Gastroesophageal sphincter (tissue), 4 donors: Measurements from ENCODE around the gene PLCH1. TPM values are rescaled to one million over a fixed set of nuclear protein-coding genes. Genes with fewer than 3 reads are reported as not detected.

Experiments
- ATAC-seq: fragments of 150-250 bp; one replicate; pipeline ENCODE4 v1.9.1; 2016; ENCODE audit warnings: mild to moderate bottlenecking, moderate library complexity
- H3K27ac ChIP-seq, 4 donors: fragments of 200-600 bp; sonication (generic) in 3 of 4; 1 replicate in 3 of 4; 2 replicates in 1 of 4; pipeline ENCODE4 v1.5.1; 2016 to 2019
- H3K27me3 ChIP-seq: fragments of 200-600 bp; sonication (generic); one replicate; pipeline ENCODE4 v1.5.1; 2019
- H3K36me3 ChIP-seq, 2 donors: fragments of 200-600 bp; sonication (generic); one replicate each; pipeline ENCODE4 v1.5.1; 2019; ENCODE audit warnings: control low read depth in 1 of 2
- H3K4me1 ChIP-seq, 3 donors: fragments of 200-600 bp; sonication (generic); 1 replicate in 2 of 3; 2 replicates in 1 of 3; pipeline ENCODE4 v1.5.1; 2016 to 2019; ENCODE audit warnings: control low read depth in 2 of 3
- H3K4me3 ChIP-seq, 2 donors: fragments of 200-600 bp; sonication (generic); one replicate each; pipeline ENCODE4 v1.5.1; 2019; ENCODE audit warnings: mild to moderate bottlenecking in 1 of 2, moderate library complexity in 1 of 2
- H3K9me3 ChIP-seq, 3 donors: fragments of 200-600 bp; sonication (generic); one replicate each; pipeline ENCODE4 v1.5.1; 2017 to 2019; ENCODE audit warnings: control low read depth in 2 of 3
- CTCF ChIP-seq, 4 experiments: fragments of 200-600 bp in 2 of 4; fragments of 450-650 bp in 2 of 4; sonication (generic) in 1 of 4; IDR thresholded peaks; one replicate each; pipeline ENCODE4 v1.5.1; 2017 to 2019; ENCODE audit warnings: antibody characterized with exemption in 4 of 4, mild to moderate bottlenecking in 2 of 4, moderate library complexity in 2 of 4
- EP300 ChIP-seq: sonication (generic); formaldehyde crosslinking; IDR thresholded peaks from one replicate; pipeline ENCODE4 v1.6.1; 2017; ENCODE audit warnings: antibody characterized with exemption, mild to moderate bottlenecking
- POLR2A ChIP-seq, 2 donors: fragments of 450-650 bp; IDR thresholded peaks; one replicate each; pipeline ENCODE4 v1.6.1; 2017; ENCODE audit warnings: antibody characterized with exemption in 2 of 2, mild to moderate bottlenecking in 2 of 2, moderate library complexity in 1 of 2
- POLR2AphosphoS5 ChIP-seq: sonication (generic); formaldehyde crosslinking; IDR thresholded peaks from one replicate; pipeline ENCODE4 v1.6.1; 2017; ENCODE audit warnings: antibody characterized with exemption
- WGBS, 2 donors: methylation state at CpG; one replicate each; pipeline ENCODE4 v1.1.5; 2018; ENCODE audit warnings: low coverage in 1 of 2; 5-methylcytosine and 5-hydroxymethylcytosine counted together
- total RNA-seq, 4 donors: library from RNA; depleted of rRNA; stranded (reverse); fragments of >200 nt; gene quantifications; one replicate each; pipeline ENCODE4 v1.1.0, GENCODE V29; 2016

Gene PLCH1
- total RNA-seq, 4 donors from 2014 or later: 0.16 to 0.40 (median 0.35) TPM

- Histone ChIP-seq H3K4me1 (no peaks in the 10 kb centered on the region), H3K27ac (no peak overlapping the region), H3K9me3 (no peaks in the 10 kb centered on the region), H3K27me3 (no peaks in the 10 kb centered on the region), H3K4me3 (no peak overlapping the region), H3K36me3 (no peaks in the 10 kb centered on the region)
- no peak for ATAC-seq
- WGBS, 2 donors: 52 to 60% methylated on average over 4 of the region's 4 CpGs
- TF ChIP-seq POLR2A (IDR thresholded peaks at IDR 0.05) (no peak), POLR2AphosphoS5 (no peak), CTCF (IDR thresholded peaks at IDR 0.05) (no peak), EP300 (no peak)
Observed at GRCh38 chr3:155554777-155555451, 190.0 kb downstream of the PLCH1 start.

GRCh38 chr3:155553780-155554179 lies 191.1 kb downstream of the PLCH1 start:
- no peaks in the 10 kb centered on the region for H3K4me1 ChIP-seq
- H3K36me3 ChIP-seq: no peaks in the 10 kb centered on the region
- H3K9me3 ChIP-seq: no peaks in the 10 kb centered on the region
- no peak for ATAC-seq
- TF ChIP-seq CTCF (IDR thresholded peaks at IDR 0.05) (no peak), EP300 (no peak), POLR2AphosphoS5 (no peak), POLR2A (IDR thresholded peaks at IDR 0.05) (no peak)
- no peak overlapping the region for H3K27ac ChIP-seq
- WGBS, 2 donors: 54 to 78% methylated on average over 4 of the region's 4 CpGs
- H3K4me3 ChIP-seq: no peak overlapping the region
- no peaks in the 10 kb centered on the region for H3K27me3 ChIP-seq

- Histone ChIP-seq H3K9me3 (no peaks in the 10 kb centered on the region), H3K4me3 (no peak overlapping the region), H3K27ac (no peak overlapping the region), H3K36me3 (no peaks in the 10 kb centered on the region), H3K27me3 (no peaks in the 10 kb centered on the region), H3K4me1 (no peaks in the 10 kb centered on the region)
- no peak for TF ChIP-seq EP300
- TF ChIP-seq POLR2AphosphoS5: no peak
- no peak for TF ChIP-seq POLR2A (IDR thresholded peaks at IDR 0.05)
- TF ChIP-seq CTCF (IDR thresholded peaks at IDR 0.05): no peak
- no peak for ATAC-seq
- 17 to 67% methylated on average over 1 to 3 of the region's 4 CpGs for WGBS, 2 donors
Observed at GRCh38 chr3:155553326-155553725, 191.5 kb downstream of the PLCH1 start.

- Histone ChIP-seq H3K27ac (no peak overlapping the region), H3K4me1 (no peaks in the 10 kb centered on the region), H3K9me3 (no peaks in the 10 kb centered on the region), H3K36me3 (no peaks in the 10 kb centered on the region), H3K4me3 (no peak overlapping the region), H3K27me3 (no peaks in the 10 kb centered on the region)
- TF ChIP-seq EP300 (no peak), CTCF (IDR thresholded peaks at IDR 0.05) (no peak), POLR2AphosphoS5 (no peak), POLR2A (IDR thresholded peaks at IDR 0.05) (no peak)
- WGBS, 2 donors: 96 to 97% methylated on average over 3 of the region's 3 CpGs
- ATAC-seq: no peak
Observed at GRCh38 chr3:155550391-155550790, 194.5 kb downstream of the PLCH1 start.

- Histone ChIP-seq H3K4me1 (no peaks in the 10 kb centered on the region), H3K4me3 (no peak overlapping the region), H3K27ac (no peak overlapping the region), H3K36me3 (no peaks in the 10 kb centered on the region), H3K9me3 (no peaks in the 10 kb centered on the region), H3K27me3 (no peaks in the 10 kb centered on the region)
- ATAC-seq: no peak
- WGBS, 2 donors: 34 to 61% methylated on average over 2 of the region's 2 CpGs
- TF ChIP-seq POLR2A (IDR thresholded peaks at IDR 0.05): no peak
- no peak for TF ChIP-seq EP300
- no peak for TF ChIP-seq CTCF (IDR thresholded peaks at IDR 0.05)
Observed at GRCh38 chr3:155549087-155549486, 195.8 kb downstream of the PLCH1 start.
